A549 (cell line): ENCODE measurements around the gene ADK.
"Not testable (repeated sequence)": the region's sequence is repeated elsewhere in the genome, so short reads cannot be mapped to it uniquely, and the experiment has no call there.

ENCODE experiments used
- CHD2 ChIP-seq: fragments of 150-350 bp; IDR thresholded peaks from 2 replicates; pipeline ENCODE4 v1.6.1; 2014; ENCODE audit warnings: low read length; ENCODE audit not compliant: partially characterized antibody
- CHD4 ChIP-seq: fragments of 200-600 bp; sonication (generic); IDR thresholded peaks from 2 replicates; pipeline ENCODE4 v1.6.1; 2016; ENCODE audit warnings: antibody characterized with exemption, mild to moderate bottlenecking, borderline replicate concordance
- FOSB ChIP-seq: fragments of 250-450 bp; sonication (Bioruptor Pico); IDR thresholded peaks from 2 replicates; pipeline ENCODE4 v1.5.0; 2020; ENCODE audit warnings: mild to moderate bottlenecking, moderate library complexity
- NR3C1 ChIP-seq: fragments of >200 bp; sonication (Bioruptor Twin); formaldehyde crosslinking; IDR thresholded peaks from 3 replicates; pipeline ENCODE4 v1.6.1; 2017
- POLR2A ChIP-seq: IDR thresholded peaks from 2 replicates; pipeline ENCODE4 v1.6.1; 2012; ENCODE audit warnings: mild to moderate bottlenecking, low read length
- RAD21 ChIP-seq, 2 experiments: fragments of >200 bp in 1 of 2; sonication (Bioruptor Twin) in 1 of 2; formaldehyde crosslinking in 1 of 2; IDR thresholded peaks in 1 of 2; conservative IDR thresholded peaks in 1 of 2; 2 replicates in 1 of 2; 3 replicates in 1 of 2; pipeline ENCODE4 v1.6.1; 2012 to 2018; ENCODE audit warnings: inconsistent platforms in 1 of 2
- RCOR1 ChIP-seq: fragments of 150-350 bp; IDR thresholded peaks from 2 replicates; pipeline ENCODE4 v1.6.1; 2014; ENCODE audit warnings: antibody characterized with exemption, low read length, low read depth
- REST ChIP-seq: fragments of 200-600 bp; sonication (generic); IDR thresholded peaks from 2 replicates; pipeline ENCODE4 v1.6.1; 2016; ENCODE audit warnings: antibody characterized with exemption, mild to moderate bottlenecking, moderate library complexity
- RNF2 ChIP-seq: fragments of 200-600 bp; sonication (generic); IDR thresholded peaks from 2 replicates; pipeline ENCODE4 v1.6.1; 2016; ENCODE audit warnings: low read depth, mild to moderate bottlenecking, antibody characterized with exemption, moderate library complexity, borderline replicate concordance
- TF ChIP-seq, protein P1 (sequence below): fragments of >200 bp; sonication (Bioruptor Twin); formaldehyde crosslinking; IDR thresholded peaks from 3 replicates; pipeline ENCODE4 v1.5.1; 2016

DNA sequence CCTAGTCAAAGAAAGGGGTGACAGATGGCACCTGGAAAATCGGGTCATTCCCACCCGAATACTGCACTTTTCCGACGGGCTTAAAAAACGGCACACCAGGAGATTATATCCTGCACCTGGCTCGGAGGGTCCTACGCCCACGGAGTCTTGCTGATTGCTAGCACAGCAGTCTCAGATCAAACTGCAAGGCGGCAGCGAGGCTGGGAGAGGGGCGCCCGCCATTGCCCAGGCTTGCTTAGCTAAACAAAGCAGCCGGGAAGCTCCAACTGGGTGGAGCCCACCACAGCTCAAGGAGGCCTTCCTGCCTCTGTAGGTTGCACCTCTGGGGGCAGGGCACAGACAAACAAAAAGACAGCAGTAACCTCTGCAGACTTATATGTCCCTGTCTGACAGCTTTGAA is 66.1 kb downstream of the ADK start:
- TF ChIP-seq, protein P1, sequence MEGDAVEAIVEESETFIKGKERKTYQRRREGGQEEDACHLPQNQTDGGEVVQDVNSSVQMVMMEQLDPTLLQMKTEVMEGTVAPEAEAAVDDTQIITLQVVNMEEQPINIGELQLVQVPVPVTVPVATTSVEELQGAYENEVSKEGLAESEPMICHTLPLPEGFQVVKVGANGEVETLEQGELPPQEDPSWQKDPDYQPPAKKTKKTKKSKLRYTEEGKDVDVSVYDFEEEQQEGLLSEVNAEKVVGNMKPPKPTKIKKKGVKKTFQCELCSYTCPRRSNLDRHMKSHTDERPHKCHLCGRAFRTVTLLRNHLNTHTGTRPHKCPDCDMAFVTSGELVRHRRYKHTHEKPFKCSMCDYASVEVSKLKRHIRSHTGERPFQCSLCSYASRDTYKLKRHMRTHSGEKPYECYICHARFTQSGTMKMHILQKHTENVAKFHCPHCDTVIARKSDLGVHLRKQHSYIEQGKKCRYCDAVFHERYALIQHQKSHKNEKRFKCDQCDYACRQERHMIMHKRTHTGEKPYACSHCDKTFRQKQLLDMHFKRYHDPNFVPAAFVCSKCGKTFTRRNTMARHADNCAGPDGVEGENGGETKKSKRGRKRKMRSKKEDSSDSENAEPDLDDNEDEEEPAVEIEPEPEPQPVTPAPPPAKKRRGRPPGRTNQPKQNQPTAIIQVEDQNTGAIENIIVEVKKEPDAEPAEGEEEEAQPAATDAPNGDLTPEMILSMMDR, result not testable (repeated sequence)
- TF ChIP-seq POLR2A; RNF2; REST; NR3C1; CHD4; FOSB; RAD21 (conservative IDR thresholded peaks at IDR 0.05 in 1 of 2, IDR thresholded peaks at IDR 0.05 in 1 of 2); CHD2; RCOR1: not testable (repeated sequence)
